MM.1S (cell line): ENCODE measurements around the gene ENO4.

Experiments
- EZH2phosphoT487 ChIP-seq: fragments of 300-600 bp; sonication (generic); IDR thresholded peaks from 2 replicates; pipeline ENCODE4 v1.6.1; 2018; ENCODE audit warnings: antibody characterized with exemption, low read length
- TF ChIP-seq, protein P1 (sequence below): fragments of 300-600 bp; sonication (generic); IDR thresholded peaks from 2 replicates; pipeline ENCODE4 v1.5.1; 2016; ENCODE audit warnings: antibody characterized with exemption, low read length, mixed read lengths

DNA sequence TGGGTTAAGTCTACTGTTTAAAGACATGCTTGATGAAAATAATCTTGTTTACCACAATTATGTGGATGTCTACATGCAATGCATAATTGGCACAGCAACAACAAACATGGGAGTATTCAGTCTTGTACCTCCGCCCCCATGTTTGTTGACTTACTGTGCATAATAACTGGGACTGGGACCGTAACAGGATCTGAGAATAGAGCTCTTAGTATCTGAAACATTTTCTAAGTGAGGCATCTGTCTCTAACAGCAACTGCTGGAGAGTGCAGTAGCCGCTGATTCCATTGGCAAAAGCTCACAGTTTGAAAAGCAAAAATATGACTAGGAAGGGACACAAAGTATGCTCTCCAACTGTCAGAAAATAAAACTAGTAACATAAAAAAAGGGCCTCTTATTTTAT lies 61.6 kb downstream of the ENO4 start:
- no peak for TF ChIP-seq EZH2phosphoT487
- TF ChIP-seq, protein P1, sequence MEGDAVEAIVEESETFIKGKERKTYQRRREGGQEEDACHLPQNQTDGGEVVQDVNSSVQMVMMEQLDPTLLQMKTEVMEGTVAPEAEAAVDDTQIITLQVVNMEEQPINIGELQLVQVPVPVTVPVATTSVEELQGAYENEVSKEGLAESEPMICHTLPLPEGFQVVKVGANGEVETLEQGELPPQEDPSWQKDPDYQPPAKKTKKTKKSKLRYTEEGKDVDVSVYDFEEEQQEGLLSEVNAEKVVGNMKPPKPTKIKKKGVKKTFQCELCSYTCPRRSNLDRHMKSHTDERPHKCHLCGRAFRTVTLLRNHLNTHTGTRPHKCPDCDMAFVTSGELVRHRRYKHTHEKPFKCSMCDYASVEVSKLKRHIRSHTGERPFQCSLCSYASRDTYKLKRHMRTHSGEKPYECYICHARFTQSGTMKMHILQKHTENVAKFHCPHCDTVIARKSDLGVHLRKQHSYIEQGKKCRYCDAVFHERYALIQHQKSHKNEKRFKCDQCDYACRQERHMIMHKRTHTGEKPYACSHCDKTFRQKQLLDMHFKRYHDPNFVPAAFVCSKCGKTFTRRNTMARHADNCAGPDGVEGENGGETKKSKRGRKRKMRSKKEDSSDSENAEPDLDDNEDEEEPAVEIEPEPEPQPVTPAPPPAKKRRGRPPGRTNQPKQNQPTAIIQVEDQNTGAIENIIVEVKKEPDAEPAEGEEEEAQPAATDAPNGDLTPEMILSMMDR, result no peak
